Central memory CD8-positive, alpha-beta T cell (primary cell): Measurements from ENCODE around the gene GRIN2C.
A peak's percentile ranks its signal among the peaks of the same experiment; 100 is the strongest.

ENCODE experiments used
- ATAC-seq: fragments of 150-1000 bp; cut with Tn5 transposase; replicated peaks from 2 replicates; pipeline ENCODE4 v1.10.0; 2022; ENCODE audit warnings: mild to moderate bottlenecking, moderate FRiP score, moderate number of reproducible peaks; ENCODE audit not compliant: poor library complexity, severe bottlenecking; ENCODE audit errors: extremely low read depth
- DNase-seq, 2 donors: peaks; one replicate each; pipeline ENCODE4 v3.0.0; 2021; ENCODE audit warnings: low spot score in 2 of 2
- H3K27ac Mint-ChIP-seq: one replicate; pipeline ENCODE4 v1.8.0; 2022; ENCODE audit warnings: low read depth, mild to moderate bottlenecking, moderate library complexity, mixed read lengths
- H3K27me3 Mint-ChIP-seq: one replicate; pipeline ENCODE4 v1.8.0; 2022; ENCODE audit warnings: mixed read lengths
- H3K36me3 Mint-ChIP-seq: one replicate; pipeline ENCODE4 v1.8.0; 2022; ENCODE audit warnings: mild to moderate bottlenecking, moderate library complexity, mixed read lengths; ENCODE audit not compliant: insufficient read depth
- H3K4me1 Mint-ChIP-seq: one replicate; pipeline ENCODE4 v1.8.0; 2022; ENCODE audit warnings: mixed read lengths
- H3K4me3 Mint-ChIP-seq: one replicate; pipeline ENCODE4 v1.8.0; 2022; ENCODE audit warnings: mild to moderate bottlenecking, moderate library complexity, mixed read lengths
- H3K9me3 Mint-ChIP-seq: one replicate; pipeline ENCODE4 v1.8.0; 2022; ENCODE audit warnings: mixed read lengths

Gene GRIN2C

DNA sequence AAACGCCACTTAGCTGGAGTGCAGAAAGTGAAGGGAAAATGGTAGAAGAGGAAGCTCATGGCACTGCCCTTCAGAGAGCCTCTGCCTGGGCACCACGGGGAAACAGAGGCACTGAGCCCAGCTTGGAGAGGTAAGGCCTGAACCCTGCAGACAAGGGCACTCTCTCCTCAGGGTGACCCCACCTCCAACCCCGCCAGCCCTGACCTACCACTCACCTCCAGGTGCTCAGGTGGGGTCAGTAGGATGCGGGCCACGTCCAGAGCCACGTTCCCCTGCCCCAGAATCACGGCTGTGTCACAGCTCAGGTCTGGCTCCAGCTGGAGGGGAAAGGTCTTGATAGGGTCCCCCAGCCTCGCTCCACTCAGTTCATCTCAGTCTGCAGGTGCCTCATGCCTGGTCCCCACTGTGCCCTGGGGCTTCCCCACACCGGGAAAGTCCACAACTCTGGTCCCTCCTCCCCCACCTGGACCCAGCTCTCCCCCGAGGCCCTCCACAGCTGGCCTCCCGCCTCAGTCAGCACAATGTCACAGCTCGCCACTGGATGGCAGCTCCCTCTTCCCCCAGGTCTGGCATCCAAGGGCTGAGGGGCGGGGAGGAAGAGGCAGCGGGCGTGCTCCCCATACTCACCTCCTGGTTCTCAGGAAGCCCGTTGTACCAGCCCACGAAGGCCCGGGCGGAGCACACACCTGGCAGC, 6.0 kb upstream of the GRIN2C start:
- DNase-seq: no peak
- peaks cover 4% of the 10 kb centered on the region for H3K27me3 Mint-ChIP-seq
- no peak for ATAC-seq
- no peaks in the 10 kb centered on the region for H3K9me3 Mint-ChIP-seq
- no peak overlapping the region for H3K27ac Mint-ChIP-seq
- peaks cover 16% of the 10 kb centered on the region for H3K4me1 Mint-ChIP-seq
- no peak overlapping the region for H3K4me3 Mint-ChIP-seq
- H3K36me3 Mint-ChIP-seq: peaks cover 5% of the 10 kb centered on the region

DNA sequence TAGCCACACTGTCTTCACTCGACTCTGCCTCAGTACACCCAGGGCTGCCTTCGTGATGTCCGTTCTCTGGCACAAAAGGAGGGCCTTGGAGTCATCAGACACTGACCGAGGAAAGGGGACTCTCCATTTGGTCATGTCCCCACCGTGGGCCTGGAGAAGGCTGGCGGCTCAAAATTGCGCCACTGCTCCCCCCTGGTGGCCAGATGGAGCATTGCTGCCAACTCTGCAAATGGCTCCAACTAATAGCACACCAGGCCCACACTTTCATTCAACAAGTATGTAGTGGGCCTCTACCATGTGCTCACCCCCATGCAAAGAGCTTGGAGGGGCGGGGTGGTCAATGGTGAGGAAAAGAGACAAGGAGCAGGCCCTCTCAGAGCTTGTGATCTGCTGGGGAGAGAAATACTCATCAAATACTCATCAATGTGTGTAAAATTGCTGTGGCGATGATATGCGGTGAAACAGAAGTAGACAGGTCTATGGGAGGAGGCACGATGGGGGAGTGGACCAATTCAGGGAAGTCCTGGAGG, 5.2 kb upstream of the GRIN2C start:
- no peaks in the 10 kb centered on the region for H3K9me3 Mint-ChIP-seq

DNA sequence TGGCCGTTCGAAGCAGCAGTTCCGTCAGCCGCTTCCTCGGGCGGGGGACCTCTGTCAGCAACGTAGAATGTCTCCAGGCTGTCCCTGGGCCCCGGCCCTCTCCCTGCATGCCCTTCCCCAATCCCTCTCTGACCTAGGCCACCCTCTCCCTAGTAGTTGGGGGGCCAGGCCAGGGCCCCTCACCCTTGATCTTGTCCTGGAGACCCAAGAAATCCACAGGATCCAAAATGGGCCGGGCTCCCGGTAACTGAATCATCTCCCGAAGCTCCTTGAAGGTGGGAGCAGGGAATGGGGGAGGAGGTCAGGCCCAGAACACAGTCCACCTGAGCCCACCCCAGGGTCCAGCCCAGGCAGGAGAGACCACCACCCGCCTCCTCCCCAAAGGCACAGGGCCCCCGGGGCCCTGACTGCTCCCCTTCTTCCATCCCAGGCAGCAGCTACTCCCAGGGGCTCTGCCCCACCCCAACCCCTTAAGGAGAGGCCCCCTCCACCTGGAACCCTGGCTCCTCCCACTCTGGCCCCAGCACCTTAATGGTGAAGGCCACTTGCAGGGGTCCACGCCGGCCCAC, 4.7 kb upstream of the GRIN2C start:
- no peak overlapping the region for H3K4me3 Mint-ChIP-seq
- peaks cover 14% of the 10 kb centered on the region for H3K27me3 Mint-ChIP-seq
- H3K27ac Mint-ChIP-seq: no peak overlapping the region
- DNase-seq (no peak), ATAC-seq (no peak)
- H3K9me3 Mint-ChIP-seq: no peaks in the 10 kb centered on the region
- peaks cover 5% of the 10 kb centered on the region for H3K36me3 Mint-ChIP-seq
- peaks cover 19% of the 10 kb centered on the region for H3K4me1 Mint-ChIP-seq

More for the DNA sequence above, 5.2 kb upstream of the GRIN2C start:
- H3K27ac Mint-ChIP-seq: peak overlapping the region; percentile 12
- ATAC-seq (peak; percentile 57), DNase-seq (peak; percentile 49 to 62)
- peaks cover 11% of the 10 kb centered on the region for H3K27me3 Mint-ChIP-seq
- no peak overlapping the region for H3K4me3 Mint-ChIP-seq
- H3K36me3 Mint-ChIP-seq: peaks cover 5% of the 10 kb centered on the region
- peaks cover 19% of the 10 kb centered on the region for H3K4me1 Mint-ChIP-seq

DNA sequence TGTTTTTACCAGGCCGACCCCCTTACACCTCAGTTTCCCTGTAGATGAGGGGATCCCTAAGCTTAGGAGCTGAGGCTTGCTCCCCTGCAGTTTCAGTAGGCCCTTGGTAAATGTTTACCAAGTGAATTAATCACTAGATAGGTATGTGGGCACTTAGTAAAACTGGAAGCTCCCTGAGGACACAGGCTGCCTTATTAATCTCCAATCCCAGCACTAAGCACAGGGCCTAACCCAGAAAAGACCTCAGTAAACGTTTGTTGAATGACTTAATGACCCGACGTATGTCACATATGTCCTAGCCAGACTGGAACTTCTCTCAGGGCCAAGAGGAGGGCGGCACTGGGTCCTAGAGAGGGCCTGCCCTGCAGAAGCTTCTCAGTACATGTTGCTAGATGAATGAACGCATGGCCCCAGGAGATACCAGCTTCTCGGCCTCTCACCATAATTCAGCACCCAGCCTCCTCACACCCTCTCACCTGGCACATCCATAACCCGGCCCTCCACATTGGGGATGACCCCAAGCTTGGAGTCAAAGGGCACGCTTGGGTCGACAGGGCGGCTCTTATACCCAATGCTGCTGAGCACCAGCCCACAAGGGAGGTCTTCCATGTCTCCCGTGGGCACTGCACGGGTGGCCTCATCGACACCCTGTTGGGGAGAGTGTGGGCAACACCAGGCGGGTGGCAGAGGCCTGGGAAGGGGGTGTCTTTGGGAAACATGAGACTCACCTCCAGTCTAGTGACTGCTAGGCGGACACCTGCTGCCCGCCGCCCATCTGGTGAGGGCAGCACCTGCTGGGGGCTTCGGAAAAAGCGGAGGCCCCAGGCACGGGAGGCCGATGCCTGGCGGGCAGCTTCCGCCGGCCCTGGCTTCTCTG, 4.0 kb upstream of the GRIN2C start:
- no peak overlapping the region for H3K27ac Mint-ChIP-seq
- DNase-seq (no peak), ATAC-seq (no peak)
- peaks cover 7% of the 10 kb centered on the region for H3K36me3 Mint-ChIP-seq
- peaks cover 25% of the 10 kb centered on the region for H3K4me1 Mint-ChIP-seq
- H3K4me3 Mint-ChIP-seq: no peak overlapping the region
- no peaks in the 10 kb centered on the region for H3K9me3 Mint-ChIP-seq
- peaks cover 21% of the 10 kb centered on the region for H3K27me3 Mint-ChIP-seq

DNA sequence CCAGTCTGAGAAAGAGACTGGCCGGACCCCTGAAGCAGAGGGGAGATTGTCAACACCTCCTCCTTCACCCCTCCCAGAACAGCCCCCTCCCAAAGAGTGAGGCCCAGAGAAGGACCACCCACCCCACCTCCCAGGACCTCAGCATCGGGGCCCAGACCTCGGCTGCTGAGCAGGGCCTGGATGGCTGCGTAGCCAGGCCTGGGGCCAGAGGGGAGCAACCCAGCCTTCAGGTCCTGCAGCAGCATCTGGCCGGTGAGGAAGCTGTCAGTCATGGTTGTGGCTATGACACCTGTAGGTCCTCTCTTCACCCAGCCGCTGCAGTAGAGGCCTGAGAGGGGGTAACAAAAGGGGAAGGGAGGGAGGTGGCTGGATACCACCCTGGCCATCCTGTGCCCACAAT, 3.2 kb upstream of the GRIN2C start:
- H3K27ac Mint-ChIP-seq: no peak overlapping the region
- DNase-seq: no peak
- H3K27me3 Mint-ChIP-seq: peaks cover 28% of the 10 kb centered on the region
- no peak overlapping the region for H3K4me3 Mint-ChIP-seq
- H3K36me3 Mint-ChIP-seq: peaks cover 7% of the 10 kb centered on the region
- no peak for ATAC-seq
- H3K4me1 Mint-ChIP-seq: peaks cover 26% of the 10 kb centered on the region
- no peaks in the 10 kb centered on the region for H3K9me3 Mint-ChIP-seq

DNA sequence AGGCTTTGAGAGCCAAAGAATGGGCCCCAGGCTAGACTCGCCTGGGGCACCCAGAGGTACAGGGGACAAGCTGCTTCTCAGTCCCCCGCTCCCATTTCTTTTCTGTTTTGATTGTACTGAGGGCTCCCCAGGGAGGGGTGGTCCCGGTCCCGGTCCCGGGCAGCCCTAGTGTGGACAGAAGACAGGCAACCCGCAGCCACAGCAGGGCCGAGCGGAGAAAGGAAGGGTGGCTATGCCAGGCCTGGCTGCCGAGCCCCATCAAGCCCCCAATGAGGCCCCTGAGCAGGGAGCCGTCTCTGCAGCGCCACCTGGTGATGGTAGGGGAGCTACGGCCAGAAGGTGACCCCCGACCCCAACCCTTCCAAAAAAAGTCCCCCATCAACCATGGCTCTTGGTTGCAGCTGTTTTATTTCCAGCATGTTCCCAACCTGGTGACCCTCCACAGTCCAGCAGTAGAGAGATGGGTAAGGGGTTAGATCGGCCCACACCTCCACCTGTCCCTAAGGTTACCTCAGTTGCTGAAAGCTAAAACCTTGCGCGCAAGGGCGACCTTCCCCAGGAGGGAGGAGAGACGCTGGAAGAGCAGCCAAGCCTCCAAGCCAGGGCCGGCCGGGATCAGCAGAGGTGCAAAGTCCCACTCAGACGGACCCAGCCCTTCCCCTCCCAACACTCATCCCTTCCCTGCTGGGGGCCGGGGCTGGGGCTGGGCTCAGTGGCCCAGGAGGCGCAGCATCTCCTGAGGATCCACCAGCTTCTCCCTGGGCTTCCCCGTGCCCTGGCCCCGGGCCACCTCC, 2.6 kb upstream of the GRIN2C start:
- Mint-ChIP-seq H3K4me1 (peaks cover 26% of the 10 kb centered on the region), H3K9me3 (no peaks in the 10 kb centered on the region), H3K4me3 (peak overlapping the region; percentile 50), H3K27ac (no peak overlapping the region), H3K36me3 (peaks cover 7% of the 10 kb centered on the region), H3K27me3 (peaks cover 34% of the 10 kb centered on the region)
- ATAC-seq (peak; percentile 59), DNase-seq (peak; percentile 48 to 57)

DNA sequence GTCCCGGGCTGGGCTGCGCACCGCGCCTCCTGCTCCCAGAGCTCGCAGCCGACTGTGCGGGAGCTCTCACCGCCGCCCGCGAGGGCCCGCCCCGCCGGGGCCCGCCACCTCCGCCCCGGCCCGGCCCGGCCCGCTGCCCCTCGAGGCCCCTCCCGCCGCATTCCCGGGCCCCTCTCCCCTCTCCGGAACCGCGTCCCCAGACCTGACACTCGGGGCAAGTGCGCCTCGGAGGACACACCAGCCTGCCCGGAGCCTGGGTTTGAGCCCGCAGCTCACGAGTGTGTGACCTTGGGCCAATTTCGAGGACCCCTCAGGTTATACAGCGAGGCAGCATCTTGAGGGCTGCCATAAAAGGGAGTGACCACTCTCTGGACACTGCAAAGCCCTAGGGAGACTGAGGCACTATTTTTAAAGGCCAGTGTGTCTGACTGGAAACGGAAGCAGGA, 2.0 kb upstream of the GRIN2C start:
- peaks cover 40% of the 10 kb centered on the region for H3K27me3 Mint-ChIP-seq
- peaks cover 26% of the 10 kb centered on the region for H3K4me1 Mint-ChIP-seq
- no peaks in the 10 kb centered on the region for H3K9me3 Mint-ChIP-seq
- no peak for ATAC-seq
- no peak for DNase-seq
- H3K36me3 Mint-ChIP-seq: peaks cover 7% of the 10 kb centered on the region
- H3K4me3 Mint-ChIP-seq: peak overlapping the region; percentile 50
- H3K27ac Mint-ChIP-seq: no peak overlapping the region

DNA sequence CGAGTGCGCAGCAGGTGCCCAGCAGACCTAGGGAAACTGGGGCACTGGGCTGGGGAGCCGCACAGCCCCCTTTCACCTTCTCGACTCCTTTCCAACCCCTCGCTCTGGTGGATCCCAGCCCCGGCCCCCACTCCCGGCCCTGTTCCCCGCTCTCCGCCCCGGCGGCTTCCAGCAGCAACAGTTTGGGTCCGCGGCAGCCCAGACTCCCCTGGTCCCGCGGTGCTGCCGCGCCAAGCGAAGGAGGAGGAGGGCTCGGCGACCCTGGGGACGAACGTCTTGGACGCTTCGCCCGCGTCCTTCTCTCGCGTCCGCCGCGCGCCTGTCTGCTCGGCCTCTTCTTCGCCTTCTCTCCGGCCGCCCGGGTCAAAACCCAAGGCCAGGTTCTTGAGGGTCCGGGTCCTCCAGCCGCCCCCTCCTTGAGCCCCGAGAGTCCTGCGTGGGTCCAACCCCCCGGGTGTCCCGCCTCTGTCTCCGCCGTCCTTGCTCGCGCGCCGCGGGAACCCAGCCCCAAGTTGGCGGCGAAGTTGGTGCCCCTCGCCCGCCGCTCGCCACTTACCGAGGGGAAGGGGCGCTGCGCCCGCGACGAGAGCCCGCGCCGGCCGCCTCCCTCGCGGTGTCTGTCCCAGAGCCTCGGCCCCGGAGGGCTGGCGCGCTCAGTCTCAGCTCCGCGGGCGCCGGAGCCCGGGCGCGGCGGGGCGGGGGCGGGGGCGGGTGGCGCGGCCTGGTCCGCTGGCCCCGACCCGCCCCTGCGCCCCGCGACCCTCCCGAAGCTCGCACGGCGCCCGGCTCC, 1.4 kb upstream of the GRIN2C start:
- DNase-seq (no peak), ATAC-seq (no peak)
- Mint-ChIP-seq H3K36me3 (peaks cover 9% of the 10 kb centered on the region), H3K27ac (no peak overlapping the region), H3K27me3 (peaks cover 47% of the 10 kb centered on the region), H3K4me3 (peak overlapping the region; percentile 56), H3K9me3 (no peaks in the 10 kb centered on the region), H3K4me1 (peaks cover 26% of the 10 kb centered on the region)

DNA sequence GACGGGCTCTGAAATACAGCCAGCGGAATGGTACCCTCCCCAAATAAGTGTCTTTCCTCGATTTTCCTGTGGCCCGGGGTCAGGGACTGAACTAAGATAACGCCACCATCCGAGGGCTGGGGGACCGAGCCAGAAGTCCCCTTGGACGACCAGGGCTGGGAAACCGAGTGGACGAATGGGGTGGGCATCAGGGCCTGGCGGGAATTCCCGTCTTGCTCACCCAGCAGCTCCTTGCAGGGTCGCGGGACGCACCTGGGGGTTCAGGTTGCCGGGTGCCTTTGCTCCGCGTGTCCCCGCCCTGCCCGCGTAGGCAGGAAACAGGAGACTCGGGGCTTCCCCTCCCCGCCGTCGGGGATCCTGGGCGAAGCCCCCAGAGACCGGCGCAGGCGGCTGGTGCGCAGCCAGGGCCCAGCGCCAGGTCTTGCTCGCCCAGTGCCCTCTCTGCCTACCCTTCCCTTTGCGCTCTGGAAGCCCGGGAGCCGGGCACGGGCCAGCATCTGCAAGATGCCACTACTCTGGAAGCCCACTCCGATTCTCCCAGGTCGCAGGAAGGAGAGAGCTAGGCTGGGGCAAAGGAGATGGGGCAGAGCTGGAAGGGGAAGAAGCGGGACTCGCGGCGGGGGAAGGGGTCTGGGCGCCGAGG, 665 bp upstream of the GRIN2C start:
- no peak for DNase-seq
- Mint-ChIP-seq H3K4me3 (peak overlapping the region; percentile 56), H3K36me3 (peaks cover 9% of the 10 kb centered on the region), H3K4me1 (peaks cover 26% of the 10 kb centered on the region), H3K27me3 (peaks cover 54% of the 10 kb centered on the region), H3K27ac (no peak overlapping the region), H3K9me3 (no peaks in the 10 kb centered on the region)
- peak; percentile 20 for ATAC-seq

DNA sequence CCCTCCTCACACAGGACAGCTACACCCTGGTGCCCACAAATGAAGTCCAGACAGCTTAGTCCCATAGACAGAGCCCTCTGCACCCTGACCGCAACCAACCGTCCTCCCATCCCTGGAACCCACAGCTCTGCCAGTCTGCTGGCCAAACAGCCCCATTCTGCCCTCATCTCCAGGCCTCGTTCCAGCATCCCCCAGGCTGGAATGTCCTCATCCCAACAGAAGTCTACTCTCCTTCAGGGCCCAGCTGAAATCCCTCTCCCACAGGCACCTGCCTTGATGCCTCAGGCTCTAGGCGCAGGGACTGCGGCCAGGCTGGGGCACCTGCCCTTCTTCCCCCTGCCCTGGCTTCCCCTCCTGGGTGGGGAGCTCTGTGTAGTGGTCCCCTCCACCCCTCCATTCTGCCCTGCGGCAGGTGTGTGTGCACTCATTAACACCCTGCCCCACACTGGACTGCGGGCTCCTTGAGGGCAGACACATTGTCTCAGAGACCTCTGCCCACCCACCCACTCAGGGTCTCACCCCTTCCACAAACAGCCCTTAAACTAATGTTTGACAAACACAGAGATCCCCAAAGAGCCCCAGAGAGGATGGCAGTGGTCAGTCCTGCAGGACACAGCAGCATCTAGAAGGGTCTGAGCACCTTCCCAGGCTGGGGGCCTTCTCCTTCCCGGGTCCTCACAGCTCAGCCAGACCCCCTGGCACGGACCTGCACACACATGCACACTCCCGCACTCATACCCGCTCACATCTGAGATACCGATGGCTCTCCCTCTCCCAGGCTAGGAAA, 820 bp downstream of the GRIN2C start:
- ATAC-seq (no peak), DNase-seq (no peak)
- Mint-ChIP-seq H3K36me3 (peaks cover 9% of the 10 kb centered on the region), H3K4me1 (peaks cover 20% of the 10 kb centered on the region), H3K27ac (peak overlapping the region; percentile 49), H3K4me3 (peak overlapping the region; percentile 56), H3K27me3 (peaks cover 69% of the 10 kb centered on the region), H3K9me3 (no peaks in the 10 kb centered on the region)
